NCI-H146 treated with DMSO at 0.1 percent for 48 hours (cell line): ENCODE measurements around the gene BLNK.

ENCODE experiments used
- DNase-seq: peaks from one replicate; lab custom pipeline; 2025; ENCODE audit not compliant: unreplicated experiment; lab: John Stamatoyannopoulos, UW

The BLNK gene

DNA sequence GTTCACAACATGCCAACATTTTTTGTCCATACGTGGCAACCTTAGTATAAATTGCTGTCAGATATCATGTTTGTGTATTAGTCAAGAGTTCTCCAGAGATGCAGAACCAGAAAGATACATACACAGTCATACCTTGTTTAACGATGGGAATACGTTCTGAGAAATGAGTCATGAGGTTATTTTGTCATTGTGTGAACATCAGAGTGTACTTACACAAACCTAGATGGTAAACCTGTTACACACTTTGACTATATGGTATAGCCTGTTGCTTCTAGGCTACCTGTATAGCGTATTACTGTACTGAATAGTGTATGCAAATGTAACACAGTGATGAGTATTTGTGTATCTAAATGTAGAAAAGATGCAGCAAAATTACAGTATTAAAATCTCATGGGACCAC is 118.9 kb downstream of the BLNK start:
- no peak for DNase-seq
